NCI-H2107 treated with DMSO at 0.1 percent for 48 hours (cell line): Measurements from ENCODE around the gene HSD17B8.

Source experiments
- DNase-seq: peaks from one replicate; lab custom pipeline; 2025; ENCODE audit not compliant: unreplicated experiment; lab: John Stamatoyannopoulos, UW

The HSD17B8 gene

GRCh38 chr6:33204415-33205190 lies at the start of gene HSD17B8:
Gene HSD17B8 (plus strand): TSS chr6:33204655. CDS start chr6:33204669, 14 bp downstream.
- peak; percentile 58 for DNase-seq

DNA sequence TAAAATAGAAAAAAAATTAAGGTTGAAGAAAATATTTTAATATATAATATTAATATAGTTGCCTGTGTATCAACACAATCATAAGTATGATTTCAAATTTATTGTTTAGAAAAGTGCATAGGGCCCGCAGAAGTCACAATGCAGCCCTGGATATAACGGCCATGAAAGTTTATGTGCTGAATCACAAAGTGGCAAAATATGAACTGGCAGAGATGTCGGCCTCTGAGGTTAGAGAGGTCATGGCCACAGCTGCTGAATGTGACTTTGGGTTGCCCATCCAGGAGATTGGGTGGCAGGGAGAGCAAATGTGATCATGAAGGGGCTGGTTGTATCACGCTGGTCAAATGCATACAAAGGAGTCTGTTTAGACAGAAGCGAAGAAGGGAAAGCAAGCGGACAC lies 47.9 kb upstream of the HSD17B8 start:
- DNase-seq: no peak

DNA sequence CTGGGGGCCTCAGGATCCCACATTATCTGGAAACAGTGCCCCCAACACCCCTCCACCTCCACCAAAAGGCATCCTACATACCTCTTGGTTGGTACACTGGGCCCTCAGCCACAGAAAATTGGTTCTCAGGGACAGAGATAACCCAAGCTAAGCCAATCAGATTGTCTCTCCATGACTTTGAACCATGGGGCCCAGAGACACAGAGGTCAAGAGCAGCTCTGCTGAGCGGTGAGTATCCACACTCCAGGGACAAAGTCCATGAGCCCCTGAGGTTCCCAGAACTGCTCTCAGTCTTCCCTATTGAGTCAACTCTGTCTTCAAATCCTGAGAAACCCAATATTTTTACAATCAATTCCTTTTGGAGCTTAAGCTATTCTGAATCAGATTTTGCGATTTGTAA lies 47.5 kb upstream of the HSD17B8 start:
- no peak for DNase-seq

DNA sequence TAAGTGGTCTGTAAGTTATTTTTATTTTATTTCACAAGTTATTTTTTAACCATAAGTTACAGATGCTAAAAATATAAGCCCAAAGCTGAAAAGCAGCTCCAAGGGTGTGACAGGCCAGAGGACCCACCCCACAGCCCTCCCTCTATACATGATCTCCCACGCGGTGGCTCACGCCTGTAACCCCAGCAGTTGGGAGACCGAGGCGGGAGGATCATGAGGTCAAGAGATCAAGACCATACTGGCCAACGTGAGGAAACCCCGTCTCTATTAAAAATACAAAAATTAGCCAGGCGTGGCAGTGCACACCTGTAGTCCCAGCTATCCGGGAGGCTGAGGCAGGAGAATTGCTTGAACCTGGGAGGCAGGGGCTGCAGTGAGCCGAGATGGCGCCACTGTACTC lies 44.4 kb upstream of the HSD17B8 start:
- DNase-seq: no peak

- DNase-seq: no peak
Measured at GRCh38 chr6:33160728-33161344, 43.6 kb upstream of the HSD17B8 start.

DNA sequence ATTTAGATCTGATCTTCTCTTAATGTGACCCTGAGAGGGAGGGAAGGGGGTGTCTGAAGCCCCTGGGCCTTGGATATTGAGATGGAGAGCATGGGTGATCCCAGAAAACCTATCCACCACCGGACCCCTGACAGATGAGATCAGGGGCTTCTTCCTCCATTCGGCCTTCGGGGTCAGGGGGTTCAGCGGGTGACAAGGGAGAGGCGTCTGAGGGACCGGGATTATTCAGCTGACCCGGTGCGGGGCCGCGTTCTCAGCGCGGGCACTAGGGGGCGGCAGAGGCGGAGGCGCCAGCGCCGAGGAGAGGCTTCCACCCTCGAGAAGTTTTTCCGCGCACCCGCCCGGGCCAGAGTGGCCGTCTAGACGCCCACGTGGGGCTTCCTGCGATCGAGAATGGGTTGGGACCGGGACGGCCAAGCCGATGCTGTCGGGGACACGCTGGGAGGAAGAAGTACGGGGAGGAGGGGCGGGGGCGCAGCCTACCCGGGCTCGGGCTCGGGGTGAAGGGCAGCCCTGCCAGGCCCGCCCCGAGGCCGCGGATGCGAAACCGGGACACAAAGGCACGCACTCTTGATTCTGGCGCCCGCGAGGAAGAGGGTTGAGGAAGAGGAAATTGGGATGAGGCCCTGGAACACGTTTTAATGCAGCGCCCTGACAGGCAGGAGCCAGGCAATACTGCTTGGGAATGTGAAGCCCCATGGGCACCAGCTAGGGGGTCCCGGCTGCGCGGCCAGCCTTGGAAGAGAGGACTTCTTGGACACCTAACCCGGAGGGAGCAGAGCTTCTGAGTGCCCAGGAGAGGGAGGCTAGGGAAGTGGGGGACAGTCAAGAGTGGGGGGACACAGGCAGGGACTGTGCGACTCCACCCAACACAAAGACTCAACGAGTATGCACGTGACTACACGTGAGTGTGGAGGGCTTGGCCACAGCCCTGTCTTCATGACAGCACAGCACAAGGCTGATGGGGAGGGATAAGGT lies 42.8 kb upstream of the HSD17B8 start:
- DNase-seq: peak; percentile 3

- DNase-seq: no peak
Measured at GRCh38 chr6:33163540-33163939, 40.9 kb upstream of the HSD17B8 start.

GRCh38 chr6:33164176-33164575 lies 40.3 kb upstream of the HSD17B8 start:
- no peak for DNase-seq

- no peak for DNase-seq
Measured at GRCh38 chr6:33164665-33165373, 39.6 kb upstream of the HSD17B8 start.

DNA sequence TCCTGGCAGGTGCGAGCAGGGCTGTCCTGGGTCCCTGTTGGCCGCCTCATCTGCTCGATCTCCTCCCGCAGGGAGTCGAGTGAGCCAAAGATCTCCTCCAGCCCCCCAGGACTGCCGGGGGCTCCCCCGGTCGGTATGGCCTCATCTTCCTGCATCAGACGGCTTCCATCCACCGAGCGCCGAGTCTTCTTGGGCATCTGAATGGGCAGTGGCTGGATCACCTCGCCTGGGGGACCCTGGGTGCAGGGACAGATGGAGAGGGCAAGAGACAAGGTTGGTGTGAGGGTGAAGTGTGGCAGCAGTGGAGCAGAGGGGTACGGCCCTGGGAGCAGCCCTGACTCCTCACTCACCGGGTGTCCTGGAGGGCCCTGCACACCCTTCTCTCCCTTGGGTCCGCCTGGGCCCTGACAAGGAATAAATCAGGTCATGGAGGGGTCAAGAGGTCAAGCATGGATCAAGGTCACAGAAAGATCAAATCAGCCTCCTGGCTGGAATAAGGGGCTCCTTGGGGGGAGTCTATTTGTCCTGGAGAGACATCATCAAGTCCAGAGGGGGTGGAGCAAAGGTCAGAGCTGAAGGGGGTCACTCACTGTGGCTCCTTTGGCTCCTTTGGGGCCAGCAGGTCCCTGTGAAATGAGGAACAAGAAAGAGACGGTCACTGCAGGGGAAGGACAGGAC lies 38.7 kb upstream of the HSD17B8 start:
- DNase-seq: no peak

DNA sequence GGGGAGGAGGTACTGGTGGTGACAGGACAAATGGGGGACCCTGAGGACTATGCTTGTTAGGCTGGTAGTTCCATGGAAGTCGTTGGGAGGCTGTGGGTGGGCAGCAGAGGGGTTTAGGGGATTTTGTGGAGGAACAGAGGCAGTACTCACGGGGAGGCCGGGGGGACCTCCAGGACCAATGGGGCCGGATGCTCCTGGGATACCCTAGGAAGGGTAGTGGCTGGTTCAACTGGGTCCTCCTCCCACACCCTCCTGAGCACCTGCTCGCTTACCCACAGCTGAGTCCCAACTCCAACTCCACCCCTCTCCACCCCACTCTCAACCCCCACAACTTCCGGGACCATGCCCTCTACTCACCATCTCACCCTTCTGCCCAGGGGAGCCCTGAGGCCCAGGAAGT lies 38.1 kb upstream of the HSD17B8 start:
- DNase-seq: no peak

GRCh38 chr6:33166811-33167210 lies 37.6 kb upstream of the HSD17B8 start:
- no peak for DNase-seq

GRCh38 chr6:33167374-33168283 lies 36.8 kb upstream of the HSD17B8 start:
- DNase-seq: no peak

DNA sequence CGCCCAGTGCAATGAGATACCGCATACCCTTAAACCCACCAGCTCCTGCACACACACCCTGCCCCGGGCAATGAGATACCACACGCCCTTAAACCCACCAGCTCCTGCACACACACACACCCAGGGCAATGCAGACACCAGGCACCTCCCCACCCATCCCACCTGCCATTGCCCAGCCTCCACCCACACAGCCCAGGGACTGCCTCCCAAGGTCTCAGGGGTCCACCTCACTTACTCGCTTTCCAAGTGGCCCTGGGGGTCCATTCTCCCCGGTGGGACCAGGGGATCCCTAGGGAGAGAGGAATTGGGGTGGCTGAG lies 36.2 kb upstream of the HSD17B8 start:
- no peak for DNase-seq

- no peak for DNase-seq
Measured at GRCh38 chr6:33168639-33169038, 35.8 kb upstream of the HSD17B8 start.

GRCh38 chr6:33169291-33170175 lies 34.9 kb upstream of the HSD17B8 start:
- no peak for DNase-seq

GRCh38 chr6:33170176-33171015 lies 34.1 kb upstream of the HSD17B8 start:
- no peak for DNase-seq
